GM18870 (cell line): ENCODE measurements around the gene OSBPL6.
"Not testable (repeated sequence)": the region's sequence is repeated elsewhere in the genome, so short reads cannot be mapped to it uniquely, and the experiment has no call there.

Experiments used
- ATAC-seq: cut with Tn5 transposase; IDR thresholded peaks from one replicate; pipeline ENCODE4 v1.9.1; 2021; ENCODE audit warnings: moderate library complexity; ENCODE audit not compliant: unreplicated experiment

OSBPL6 gene

GRCh38 chr2:178333851-178334250 lies 139.5 kb downstream of the OSBPL6 start:
- no peak for ATAC-seq

GRCh38 chr2:178335230-178335629 lies 140.9 kb downstream of the OSBPL6 start:
- ATAC-seq = no peak

GRCh38 chr2:178344121-178344520 lies 149.8 kb downstream of the OSBPL6 start:
- no peak for ATAC-seq

- no peak for ATAC-seq
Measured at GRCh38 chr2:178345951-178346350, 151.6 kb downstream of the OSBPL6 start.

- ATAC-seq = no peak
Measured at GRCh38 chr2:178350051-178350450, 155.7 kb downstream of the OSBPL6 start.

- not testable (repeated sequence) for ATAC-seq
Measured at GRCh38 chr2:178357704-178358103, 163.4 kb downstream of the OSBPL6 start.

- no peak for ATAC-seq
Measured at GRCh38 chr2:178359192-178359912, 165.0 kb downstream of the OSBPL6 start.

GRCh38 chr2:178361588-178361987 lies 167.3 kb downstream of the OSBPL6 start:
- no peak for ATAC-seq

GRCh38 chr2:178363252-178363651 lies 168.9 kb downstream of the OSBPL6 start:
- ATAC-seq = no peak

GRCh38 chr2:178365116-178365515 lies 170.8 kb downstream of the OSBPL6 start:
- ATAC-seq = no peak

- ATAC-seq = no peak
Measured at GRCh38 chr2:178366412-178366811, 172.1 kb downstream of the OSBPL6 start.

- ATAC-seq = no peak
Measured at GRCh38 chr2:178367344-178367743, 173.0 kb downstream of the OSBPL6 start.

- ATAC-seq = no peak
Measured at GRCh38 chr2:178374865-178375264, 180.6 kb downstream of the OSBPL6 start.

- ATAC-seq = no peak
Measured at GRCh38 chr2:178377046-178377445, 182.7 kb downstream of the OSBPL6 start.

GRCh38 chr2:178379162-178380004 lies 185.1 kb downstream of the OSBPL6 start:
- ATAC-seq = no peak

GRCh38 chr2:178380763-178381162 lies 186.5 kb downstream of the OSBPL6 start:
- ATAC-seq = no peak

- ATAC-seq = no peak
Measured at GRCh38 chr2:178383718-178384117, 189.4 kb downstream of the OSBPL6 start.

GRCh38 chr2:178385595-178386148 lies 191.4 kb downstream of the OSBPL6 start:
- ATAC-seq = no peak

- no peak for ATAC-seq
Measured at GRCh38 chr2:178386986-178387597, 192.8 kb downstream of the OSBPL6 start.

GRCh38 chr2:178388287-178388686 lies 194.0 kb downstream of the OSBPL6 start:
- no peak for ATAC-seq

GRCh38 chr2:178391701-178392100 lies 197.4 kb downstream of the OSBPL6 start:
- ATAC-seq = no peak
